Measurements from ENCODE around the gene COX11. TPM values are rescaled to one million over a fixed set of nuclear protein-coding genes. Genes with fewer than 3 reads are reported as not detected.

The COX11 gene
- total and polyA plus RNA-seq, 2 donors (not counting 3 experiments of a cell fraction or from before 2014, with no cell fraction given), result 47.3 to 55.9 TPM

DNA sequence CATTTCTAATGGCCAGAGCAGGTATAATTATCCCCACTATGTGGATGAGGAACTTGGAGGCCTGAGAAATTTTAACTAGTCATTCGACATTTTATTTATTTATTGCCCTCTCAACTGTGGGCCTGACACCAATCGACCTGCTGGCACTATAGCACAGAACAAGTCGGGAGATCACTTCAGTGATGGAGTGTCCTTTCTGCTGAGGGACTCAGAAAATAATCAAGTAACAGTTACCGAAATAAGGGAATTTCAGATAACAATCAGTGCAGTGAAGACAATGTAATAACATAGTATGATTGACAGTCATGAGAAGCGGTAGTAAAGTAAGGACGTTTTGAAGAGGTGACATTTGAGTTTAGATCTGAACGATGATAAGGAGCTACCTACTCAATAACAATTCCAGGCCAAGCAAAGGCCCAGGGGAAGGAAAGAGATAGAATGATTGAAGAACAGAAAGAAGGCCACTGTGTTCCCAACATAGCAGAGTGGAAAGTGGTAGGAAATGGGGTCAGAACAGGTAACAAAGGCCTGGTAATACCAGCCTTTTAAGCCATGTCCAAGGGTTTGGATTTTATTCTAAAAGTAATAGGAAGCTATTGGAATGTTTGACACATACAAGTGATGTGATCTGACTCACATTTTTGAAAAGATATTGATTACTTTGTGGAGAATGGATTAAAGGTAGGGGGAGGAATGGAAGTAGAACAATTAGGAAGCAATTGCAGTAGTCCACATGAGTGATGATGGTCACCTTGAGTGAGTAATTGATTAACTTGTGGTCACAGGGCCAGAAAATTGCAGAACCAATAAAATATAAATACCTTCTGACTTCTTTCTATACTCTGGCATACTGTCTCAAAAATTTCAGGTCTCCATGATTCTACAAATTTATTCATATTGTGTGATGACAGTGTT lies 1.5 kb upstream of the COX11 start:
- intact Hi-C loops (cut with micrococcal nuclease) (no loop called here), dilution Hi-C loops (cut with MboI; ENCODE audit: extremely low pct_ligation_motif_present, low sequenced_read_pairs) (no loop called here)
- Histone ChIP-seq H3K4me1 (ENCODE audit: control insufficient read depth, extremely low read depth, insufficient read depth, low read length) (peaks cover 19% of the 10 kb centered on the region), H3K9me1 (replicated peaks; ENCODE audit: control insufficient read depth, extremely low read depth, insufficient read depth, low read length) (no peaks in the 10 kb centered on the region), H3K9me3 (replicated peaks; ENCODE audit: control insufficient read depth, insufficient read depth, low read length) (no peaks in the 10 kb centered on the region), H3K36me3 (ENCODE audit: control insufficient read depth in 2 of 2, extremely low read depth in 1 of 2, insufficient read depth in 2 of 2, low read length in 2 of 2) (no peaks in the 10 kb centered on the region), H2AFZ (ENCODE audit: low read depth, low read length) (peak overlapping the region; percentile 82), H3K4me3 (replicated peaks in 1 of 3; ENCODE audit: insufficient read depth in 1 of 3, low read depth in 1 of 3, low read length in 3 of 3) (peak overlapping the region in 2 of 3 experiments; percentile 80 to 94), H3K9ac (replicated peaks; ENCODE audit: extremely low read depth, insufficient read depth, low read length) (peak overlapping the region; percentile 74), H3K79me2 (ENCODE audit: control insufficient read depth, insufficient read depth, low read length) (peaks cover 34% of the 10 kb centered on the region), H4K20me1 (replicated peaks; ENCODE audit: control insufficient read depth, extremely low read depth, insufficient read depth, low read length) (no peaks in the 10 kb centered on the region), H3K27me3 (ENCODE audit: control insufficient read depth in 2 of 2, insufficient read depth in 2 of 2, low read length in 2 of 2) (no peaks in the 10 kb centered on the region), H3K4me2 (ENCODE audit: insufficient read depth, low read length) (peak overlapping the region; percentile 83), H3K27ac (ENCODE audit: insufficient read depth, low read depth, low read length) (peak overlapping the region; percentile 52)
- no peak for TF ChIP-seq POLR2AphosphoS5 (IDR thresholded peaks at IDR 0.05; ENCODE audit: insufficient read depth, low read depth, low read length)
- peak; percentile 48 for TF ChIP-seq GATA2 (IDR thresholded peaks at IDR 0.05; ENCODE audit: insufficient read depth, insufficient read length, low read depth, low read length)
- no TSS peak for BruUV-seq (replicated peaks)
- DNase-seq (ENCODE audit: low read depth, low spot score) (peak; percentile 4), FAIRE-seq (no peak)
- CTCF ChIA-PET, result interaction anchor here (0.9 to 2.0 kb wide), 5 partner anchors 8 to 564 kb away, joined by 3 to 8 read pairs (median 5); no protein-coding TSS in a partner anchor
- POLR2A ChIA-PET, result no interaction called here

DNA sequence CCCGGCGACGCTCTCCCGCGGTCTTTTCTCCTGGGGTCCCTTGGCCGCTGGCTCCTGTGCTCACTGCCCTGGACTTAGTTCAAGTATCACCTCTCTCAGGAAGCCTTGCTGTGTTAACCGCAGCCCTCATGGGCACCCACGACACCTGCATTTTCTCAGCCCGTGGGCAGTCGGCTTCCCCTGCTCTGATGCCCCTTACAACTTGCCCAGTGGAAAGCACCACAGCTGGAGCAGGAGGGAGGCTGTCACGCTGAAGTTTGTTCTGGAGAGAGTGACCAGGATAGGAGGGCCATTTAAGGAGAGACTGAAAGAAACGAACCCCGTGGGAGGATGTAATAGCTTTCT lies 506 bp upstream of the COX11 start:
- TF ChIP-seq POLR2AphosphoS5 (IDR thresholded peaks at IDR 0.05; ENCODE audit: insufficient read depth, low read depth, low read length), result no peak
- no peak for TF ChIP-seq EZH2 (IDR thresholded peaks at IDR 0.05; ENCODE audit: borderline replicate concordance, low read depth, low read length, severe bottlenecking)
- no peak for TF ChIP-seq GATA2 (IDR thresholded peaks at IDR 0.05; ENCODE audit: insufficient read depth, insufficient read length, low read depth, low read length)
- TF ChIP-seq, protein P1, sequence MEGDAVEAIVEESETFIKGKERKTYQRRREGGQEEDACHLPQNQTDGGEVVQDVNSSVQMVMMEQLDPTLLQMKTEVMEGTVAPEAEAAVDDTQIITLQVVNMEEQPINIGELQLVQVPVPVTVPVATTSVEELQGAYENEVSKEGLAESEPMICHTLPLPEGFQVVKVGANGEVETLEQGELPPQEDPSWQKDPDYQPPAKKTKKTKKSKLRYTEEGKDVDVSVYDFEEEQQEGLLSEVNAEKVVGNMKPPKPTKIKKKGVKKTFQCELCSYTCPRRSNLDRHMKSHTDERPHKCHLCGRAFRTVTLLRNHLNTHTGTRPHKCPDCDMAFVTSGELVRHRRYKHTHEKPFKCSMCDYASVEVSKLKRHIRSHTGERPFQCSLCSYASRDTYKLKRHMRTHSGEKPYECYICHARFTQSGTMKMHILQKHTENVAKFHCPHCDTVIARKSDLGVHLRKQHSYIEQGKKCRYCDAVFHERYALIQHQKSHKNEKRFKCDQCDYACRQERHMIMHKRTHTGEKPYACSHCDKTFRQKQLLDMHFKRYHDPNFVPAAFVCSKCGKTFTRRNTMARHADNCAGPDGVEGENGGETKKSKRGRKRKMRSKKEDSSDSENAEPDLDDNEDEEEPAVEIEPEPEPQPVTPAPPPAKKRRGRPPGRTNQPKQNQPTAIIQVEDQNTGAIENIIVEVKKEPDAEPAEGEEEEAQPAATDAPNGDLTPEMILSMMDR (IDR thresholded peaks at IDR 0.05; ENCODE audit: extremely low read depth in 1 of 2, insufficient read depth in 1 of 2, low read depth in 1 of 2, low read length in 2 of 2), result no peak
- no peak for TF ChIP-seq MYC (IDR thresholded peaks at IDR 0.05; ENCODE audit: low read depth, low read length)
- no peak for TF ChIP-seq JUN (IDR thresholded peaks at IDR 0.05; ENCODE audit: borderline replicate concordance, insufficient read depth, insufficient read length, low read depth)
- TF ChIP-seq, protein P2, sequence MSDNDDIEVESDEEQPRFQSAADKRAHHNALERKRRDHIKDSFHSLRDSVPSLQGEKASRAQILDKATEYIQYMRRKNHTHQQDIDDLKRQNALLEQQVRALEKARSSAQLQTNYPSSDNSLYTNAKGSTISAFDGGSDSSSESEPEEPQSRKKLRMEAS (IDR thresholded peaks at IDR 0.05; ENCODE audit: insufficient read depth, insufficient read length), result no peak
- TF ChIP-seq POLR2A (IDR thresholded peaks at IDR 0.05; ENCODE audit: low read depth, low read length), result no peak
- no peak for TF ChIP-seq FOS (IDR thresholded peaks at IDR 0.05; ENCODE audit: borderline replicate concordance, insufficient read depth, low read length)
- dilution Hi-C loops (cut with MboI; ENCODE audit: extremely low pct_ligation_motif_present, low sequenced_read_pairs), result no loop called here
- Histone ChIP-seq H3K4me2 (ENCODE audit: insufficient read depth, low read length) (peak overlapping the region; percentile 83), H3K4me3 (replicated peaks in 1 of 3; ENCODE audit: insufficient read depth in 1 of 3, low read depth in 1 of 3, low read length in 3 of 3) (peak overlapping the region; percentile 43 to 94 (median 80)), H3K4me1 (ENCODE audit: control insufficient read depth, extremely low read depth, insufficient read depth, low read length) (peaks cover 19% of the 10 kb centered on the region), H3K27me3 (ENCODE audit: control insufficient read depth in 2 of 2, insufficient read depth in 2 of 2, low read length in 2 of 2) (no peaks in the 10 kb centered on the region), H3K36me3 (ENCODE audit: control insufficient read depth in 2 of 2, extremely low read depth in 1 of 2, insufficient read depth in 2 of 2, low read length in 2 of 2) (peaks cover 0 to 5% of the 10 kb centered on the region in 2 experiments), H3K9ac (replicated peaks; ENCODE audit: extremely low read depth, insufficient read depth, low read length) (peak overlapping the region; percentile 74), H4K20me1 (replicated peaks; ENCODE audit: control insufficient read depth, extremely low read depth, insufficient read depth, low read length) (no peaks in the 10 kb centered on the region), H2AFZ (ENCODE audit: low read depth, low read length) (peak overlapping the region; percentile 82), H3K9me1 (replicated peaks; ENCODE audit: control insufficient read depth, extremely low read depth, insufficient read depth, low read length) (no peaks in the 10 kb centered on the region), H3K79me2 (ENCODE audit: control insufficient read depth, insufficient read depth, low read length) (peaks cover 32% of the 10 kb centered on the region), H3K9me3 (replicated peaks; ENCODE audit: control insufficient read depth, insufficient read depth, low read length) (no peaks in the 10 kb centered on the region), H3K27ac (ENCODE audit: insufficient read depth, low read depth, low read length) (peak overlapping the region; percentile 52)
- ChIA-PET POLR2A (no interaction called here), CTCF (interaction anchor here (0.9 to 2.0 kb wide), 5 partner anchors 9 to 565 kb away, joined by 3 to 8 read pairs (median 5); no protein-coding TSS in a partner anchor)
- FAIRE-seq, result no peak
- intact Hi-C loops (cut with micrococcal nuclease), result loop anchor here (1.0 kb wide), 1 partner anchor 1936 kb away; no protein-coding TSS in a partner anchor
- DNase-seq (ENCODE audit: low read depth, low spot score), result no peak
- BruUV-seq (replicated peaks), result TSS peak; percentile 74
